Type B pancreatic cell (in vitro differentiated cells): Measurements from ENCODE around the gene PCBP3. TPM values are rescaled to one million over a fixed set of nuclear protein-coding genes. Genes with fewer than 3 reads are reported as not detected.

ENCODE experiments used
- DNase-seq: peaks from one replicate; pipeline ENCODE4 v3.0.0; 2021; ENCODE audit warnings: mixed read lengths; ENCODE audit not compliant: unreplicated experiment; ENCODE audit errors: extremely low spot score
- H3K27ac Mint-ChIP-seq: 2 replicates; pipeline ENCODE4 v1.8.0; 2021; ENCODE audit warnings: mild to moderate bottlenecking, mixed read lengths
- H3K27me3 Mint-ChIP-seq: 2 replicates; pipeline ENCODE4 v1.8.0; 2021; ENCODE audit warnings: mixed read lengths
- H3K36me3 Mint-ChIP-seq: 2 replicates; pipeline ENCODE4 v1.8.0; 2021; ENCODE audit warnings: mixed read lengths
- H3K4me1 Mint-ChIP-seq: one replicate; pipeline ENCODE4 v1.8.0; 2021; ENCODE audit warnings: mixed read lengths; ENCODE audit not compliant: unreplicated experiment
- H3K4me3 Mint-ChIP-seq: 2 replicates; pipeline ENCODE4 v1.8.0; 2021; ENCODE audit warnings: mild to moderate bottlenecking, mixed read lengths
- H3K9me3 Mint-ChIP-seq: 2 replicates; pipeline ENCODE4 v1.8.0; 2021; ENCODE audit warnings: mixed read lengths
- CTCF ChIP-seq: fragments of 200-600 bp; sonication (generic); conservative IDR thresholded peaks from 2 replicates; pipeline ENCODE4 v1.5.0; 2021; ENCODE audit warnings: antibody characterized with exemption, mild to moderate bottlenecking
- total RNA-seq: library from RNA; stranded (reverse); gene quantifications from 2 replicates; pipeline ENCODE4 v1.2.1, GENCODE V29; 2021; ENCODE audit warnings: low replicate concordance

The PCBP3 gene
- total RNA-seq, 1 donor from 2014 or later: 5.5 TPM

DNA sequence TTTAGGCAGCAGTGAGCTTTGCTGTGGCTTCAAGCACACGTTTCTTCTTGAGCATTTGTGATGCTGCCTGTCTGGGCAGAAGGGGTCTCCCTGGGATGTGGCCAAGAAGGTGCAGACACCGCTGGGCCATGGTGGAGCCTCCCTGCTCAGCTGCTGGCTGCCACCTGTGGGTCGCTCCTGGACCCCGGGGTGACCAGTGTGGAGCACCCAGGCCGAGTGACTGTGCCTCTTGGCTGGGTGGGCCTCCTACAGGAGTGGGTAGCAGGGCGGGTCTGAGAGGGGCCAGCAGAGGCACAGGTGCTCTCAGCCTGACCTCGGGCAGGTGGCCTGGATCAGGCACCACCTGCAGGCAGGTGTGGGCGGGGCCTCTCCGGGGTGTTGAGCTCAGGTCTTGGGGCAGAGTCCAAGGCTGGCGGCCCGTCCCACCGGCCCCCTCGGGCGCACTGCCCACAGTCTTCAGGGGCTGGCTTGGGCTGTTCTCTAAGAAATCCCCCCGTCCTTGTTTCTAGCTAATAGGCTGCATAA lies 296.1 kb downstream of the PCBP3 start:
- Mint-ChIP-seq H3K4me1 (no peaks in the 10 kb centered on the region), H3K27me3 (peaks cover 8% of the 10 kb centered on the region), H3K4me3 (no peak overlapping the region), H3K36me3 (no peaks in the 10 kb centered on the region), H3K9me3 (no peaks in the 10 kb centered on the region), H3K27ac (no peak overlapping the region)
- DNase-seq: no peak
- TF ChIP-seq CTCF: no peak

- no peaks in the 10 kb centered on the region for H3K4me1 Mint-ChIP-seq
- H3K4me3 Mint-ChIP-seq: no peak overlapping the region
- no peaks in the 10 kb centered on the region for H3K36me3 Mint-ChIP-seq
- H3K27me3 Mint-ChIP-seq: peaks cover 8% of the 10 kb centered on the region
- H3K27ac Mint-ChIP-seq: no peak overlapping the region
- no peak for TF ChIP-seq CTCF
- H3K9me3 Mint-ChIP-seq: no peaks in the 10 kb centered on the region
- DNase-seq: no peak
These were observed 296.6 kb downstream of the PCBP3 start for GRCh38 chr21:45940091-45940490.

GRCh38 chr21:45940621-45941337 lies 297.3 kb downstream of the PCBP3 start:
- Mint-ChIP-seq H3K27ac (no peak overlapping the region), H3K27me3 (peaks cover 8% of the 10 kb centered on the region), H3K36me3 (no peaks in the 10 kb centered on the region), H3K4me1 (no peaks in the 10 kb centered on the region), H3K9me3 (no peaks in the 10 kb centered on the region), H3K4me3 (no peak overlapping the region)
- no peak for TF ChIP-seq CTCF
- no peak for DNase-seq

GRCh38 chr21:45941338-45941710 lies 297.8 kb downstream of the PCBP3 start:
- Mint-ChIP-seq H3K9me3 (no peaks in the 10 kb centered on the region), H3K36me3 (no peaks in the 10 kb centered on the region), H3K4me1 (no peaks in the 10 kb centered on the region), H3K27me3 (peaks cover 8% of the 10 kb centered on the region), H3K27ac (no peak overlapping the region), H3K4me3 (no peak overlapping the region)
- DNase-seq: no peak
- TF ChIP-seq CTCF: no peak

GRCh38 chr21:45941717-45942546 lies 298.4 kb downstream of the PCBP3 start:
- no peak overlapping the region for H3K4me3 Mint-ChIP-seq
- DNase-seq: no peak
- no peaks in the 10 kb centered on the region for H3K9me3 Mint-ChIP-seq
- peak overlapping the region; percentile 50 for H3K27ac Mint-ChIP-seq
- peaks cover 11% of the 10 kb centered on the region for H3K27me3 Mint-ChIP-seq
- no peaks in the 10 kb centered on the region for H3K36me3 Mint-ChIP-seq
- no peak for TF ChIP-seq CTCF
- H3K4me1 Mint-ChIP-seq: no peaks in the 10 kb centered on the region
